DOHH2 (cell line): Measurements from ENCODE around the gene PAQR5.

Experiments
- CTCF ChIP-seq: fragments of 200-600 bp; sonication (generic); IDR thresholded peaks from one replicate; pipeline ENCODE4 v1.5.1; 2014; ENCODE audit warnings: antibody characterized with exemption, mild to moderate bottlenecking, low read depth, low read length; ENCODE audit not compliant: poor library complexity, severe bottlenecking
- EZH2phosphoT487 ChIP-seq: fragments of 200-600 bp; sonication (generic); IDR thresholded peaks from 2 replicates; pipeline ENCODE4 v1.6.1; 2017; ENCODE audit warnings: borderline replicate concordance, mild to moderate bottlenecking, antibody characterized with exemption, low read length, moderate library complexity, mixed read lengths

- TF ChIP-seq CTCF (no peak), EZH2phosphoT487 (no peak)
Measured at GRCh38 chr15:69293741-69294615, 4.7 kb upstream of the PAQR5 start.
